ENCODE measurements around the gene MAVS.
"Not testable (repeated sequence)": the region's sequence is repeated elsewhere in the genome, so short reads cannot be mapped to it uniquely, and the experiment has no call there.

MAVS gene

GRCh38 chr20:3889489-3890397 lies 43.1 kb downstream of the MAVS start:
- peak; percentile 20 for DNase-seq

GRCh38 chr20:3890398-3890751 lies 43.7 kb downstream of the MAVS start:
- DNase-seq, result no peak

GRCh38 chr20:3890999-3891929 lies 44.6 kb downstream of the MAVS start:
- no peak for DNase-seq

DNA sequence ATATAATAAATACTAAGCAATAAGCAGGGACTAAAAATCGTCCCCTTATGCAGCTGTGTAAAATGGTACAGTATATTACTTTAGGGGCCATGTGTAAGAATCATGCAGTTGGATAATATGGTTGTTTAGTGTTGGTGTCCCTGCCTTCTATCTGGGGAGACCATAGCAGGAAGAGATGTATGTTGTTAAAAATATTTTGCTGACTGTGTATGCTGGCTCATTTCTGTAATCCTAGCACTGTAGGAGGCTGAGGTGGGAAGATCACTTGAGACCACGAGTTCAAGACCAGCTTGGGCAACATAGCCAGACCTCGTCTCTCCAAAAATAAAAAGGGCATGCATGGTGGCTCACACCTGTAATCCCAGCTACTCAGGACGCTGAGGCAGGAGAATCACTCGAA lies 48.2 kb downstream of the MAVS start:
- DNase-seq, result no peak

GRCh38 chr20:3896302-3896701 lies 49.7 kb downstream of the MAVS start:
- DNase-seq, result no peak

- DNase-seq, result no peak
Measured at GRCh38 chr20:3896853-3897583, 50.4 kb downstream of the MAVS start.

GRCh38 chr20:3898181-3898580 lies 51.5 kb downstream of the MAVS start:
- DNase-seq, result not testable (repeated sequence)

GRCh38 chr20:3898639-3899038 lies 52.0 kb downstream of the MAVS start:
- no peak for DNase-seq

- no peak for DNase-seq
Measured at GRCh38 chr20:3900187-3900604, 53.6 kb downstream of the MAVS start.

GRCh38 chr20:3901028-3901705 lies 54.5 kb downstream of the MAVS start:
- no peak for DNase-seq

GRCh38 chr20:3901706-3902440 lies 55.2 kb downstream of the MAVS start:
- no peak for DNase-seq

GRCh38 chr20:3902446-3902845 lies 55.8 kb downstream of the MAVS start:
- no peak for DNase-seq

DNA sequence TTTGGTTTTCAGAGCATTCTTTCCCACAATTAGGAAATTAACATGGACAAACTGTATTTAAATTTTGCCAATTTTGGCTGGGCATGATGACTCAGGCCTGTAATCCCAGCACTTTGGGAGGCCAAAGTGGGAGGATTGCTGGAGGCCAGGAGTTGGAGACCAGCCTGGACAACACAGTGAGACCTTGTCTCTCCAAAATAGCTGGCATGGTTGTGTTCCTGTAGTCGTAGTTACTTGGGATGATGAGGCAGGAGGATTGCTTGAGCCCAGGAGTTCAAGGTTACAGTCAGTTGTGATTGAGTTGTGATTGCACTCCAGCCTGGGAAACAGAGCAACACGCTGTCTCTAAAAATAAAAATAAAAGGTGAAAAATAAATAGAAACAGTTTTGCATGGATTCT lies 57.6 kb downstream of the MAVS start:
- no peak for DNase-seq

DNA sequence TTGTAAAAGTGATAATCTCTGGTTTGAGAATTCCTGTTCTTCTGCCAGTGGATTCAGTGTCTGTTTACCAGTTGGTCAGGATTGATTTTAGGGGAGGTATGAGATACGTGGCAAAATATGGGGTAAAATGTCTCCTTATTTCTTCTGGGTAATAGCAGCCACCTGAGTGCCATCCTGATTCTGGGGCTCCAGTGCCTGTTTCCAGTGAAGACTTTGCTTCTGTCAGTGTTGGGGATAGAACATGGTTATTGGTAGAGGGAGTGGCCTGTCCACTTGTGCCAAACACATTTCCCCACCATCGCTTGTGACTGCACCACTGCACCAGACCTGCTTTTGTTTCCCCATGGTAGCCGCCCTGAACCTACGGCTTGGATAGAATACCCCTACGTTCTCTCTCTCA lies 58.2 kb downstream of the MAVS start:
- DNase-seq, result no peak

- peak; percentile 23 for DNase-seq
Measured at GRCh38 chr20:3906744-3907721, 60.4 kb downstream of the MAVS start.

DNA sequence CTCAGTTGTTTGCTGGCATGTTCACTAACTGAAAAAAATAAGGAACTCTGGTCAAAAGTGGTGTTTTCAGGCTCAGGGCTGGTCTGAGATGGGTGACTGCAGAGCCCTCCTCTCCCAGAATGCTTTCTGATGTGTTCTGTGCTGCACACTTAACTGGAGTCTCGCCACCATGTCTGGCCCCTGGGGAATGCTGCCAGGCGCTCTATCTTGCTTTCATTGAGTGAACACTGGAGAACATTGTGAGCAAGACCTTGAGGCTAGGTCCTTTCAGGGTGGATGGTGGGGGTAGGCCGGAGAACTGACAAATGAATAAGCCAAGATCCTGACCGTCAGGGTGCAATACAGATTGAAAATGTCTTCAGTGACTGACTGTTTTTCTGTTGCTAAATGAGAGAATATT lies 62.0 kb downstream of the MAVS start:
- no peak for DNase-seq

- DNase-seq, result no peak
Measured at GRCh38 chr20:3909952-3910366, 63.3 kb downstream of the MAVS start.

DNA sequence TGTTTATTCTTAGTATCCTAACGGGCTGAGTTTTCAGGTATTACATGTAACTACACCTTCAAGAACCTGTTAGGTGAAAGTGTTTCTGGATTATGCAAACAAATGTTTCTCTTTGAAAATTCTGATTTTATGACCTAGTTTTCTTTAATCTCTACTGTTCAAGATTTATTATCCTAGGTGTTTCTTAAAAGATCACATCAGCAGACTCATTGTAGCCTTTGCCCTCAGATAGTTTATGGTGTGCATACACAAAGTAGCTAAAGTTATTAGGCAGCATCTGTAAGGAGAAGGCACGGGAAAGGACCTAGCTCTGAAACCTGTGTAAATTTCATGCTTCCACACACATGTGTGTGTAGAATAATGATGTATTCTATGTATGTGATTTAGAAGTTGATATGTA lies 64.2 kb downstream of the MAVS start:
- no peak for DNase-seq

DNA sequence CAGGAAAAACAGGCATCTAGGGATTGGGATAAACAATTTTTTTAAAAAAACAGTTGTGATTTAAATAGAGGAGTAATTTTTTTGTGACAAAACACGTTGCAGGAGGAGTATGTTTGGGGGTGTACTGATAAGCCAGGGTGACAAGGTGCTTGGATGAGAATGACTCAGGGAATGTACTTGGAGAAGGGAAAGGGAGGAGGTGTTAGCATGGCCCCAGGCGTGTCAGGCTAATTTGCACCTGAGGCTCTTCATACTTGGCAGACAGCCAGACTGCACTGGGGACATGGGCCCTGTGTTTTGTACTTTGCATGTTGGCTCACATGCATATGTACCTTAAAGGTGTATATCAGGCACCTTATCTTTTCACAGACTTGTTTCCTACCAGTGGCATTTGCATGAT lies 65.3 kb downstream of the MAVS start:
- no peak for DNase-seq

- no peak for DNase-seq
Measured at GRCh38 chr20:3914446-3914845, 67.8 kb downstream of the MAVS start.

DNA sequence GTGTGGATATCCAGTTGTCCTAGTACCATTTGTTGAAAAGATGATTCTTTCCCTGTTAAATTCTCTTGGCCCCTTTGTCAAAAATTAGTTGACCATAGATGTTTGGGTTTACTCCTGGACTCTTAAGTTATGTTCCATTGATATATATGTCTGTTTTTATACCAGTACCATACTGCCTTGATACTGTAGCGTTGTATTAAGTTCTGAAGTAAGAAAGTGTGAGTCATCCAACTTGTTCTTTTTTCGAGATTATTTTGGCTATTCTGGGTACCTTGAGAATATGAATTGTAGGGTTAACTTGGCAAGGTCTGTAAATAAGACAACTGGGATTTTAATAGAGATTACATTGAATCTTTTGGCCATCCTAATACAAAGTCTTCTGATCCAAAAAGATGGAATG lies 69.1 kb downstream of the MAVS start:
- no peak for DNase-seq
